HCT116 (cell line): Measurements from ENCODE around the gene IKZF3. TPM values are rescaled to one million over a fixed set of nuclear protein-coding genes. Genes with fewer than 3 reads are reported as not detected.

ENCODE experiments used
- ATAC-seq: fragments of 200-7000 bp; cut with Tn5 transposase; 2 replicates; pipeline ENCODE4 v1.9.1; 2020; ENCODE audit warnings: mild to moderate bottlenecking, moderate library complexity
- BruUV-seq: library from RNA; stranded (reverse); fragments of 400-500 nt; replicated peaks from 2 replicates; lab custom pipeline; 2021; lab: Mats Ljungman, UMichigan
- CTCF ChIA-PET: fragments of 300-600 bp; sonication (Branson Sonifier 250); formaldehyde crosslinking; loops from one replicate; lab custom pipeline; 2021; ENCODE audit warnings: antibody characterized with exemption; lab: Charles Lee
- POLR2A ChIA-PET: fragments of 300-600, 350-600 bp; sonication (Branson Sonifier 250); formaldehyde crosslinking; loops from one replicate; lab custom pipeline; 2021; ENCODE audit warnings: antibody characterized with exemption; lab: Charles Lee
- RAD21 ChIA-PET, 2 experiments: fragments of 300-600 bp; sonication (Branson Sonifier 250); formaldehyde crosslinking; loops; one replicate each; lab custom pipeline; 2023; ENCODE audit warnings: low total read pairs in 2 of 2; ENCODE audit not compliant: uncharacterized antibody in 2 of 2, unreplicated experiment in 2 of 2, low non-redundant PET in 1 of 2; lab: Charles Lee
- DNase-seq: peaks from one replicate; pipeline ENCODE4 v3.0.0-alpha.2; 2010; ENCODE audit warnings: low read depth, low spot score
- H2AFZ ChIP-seq: fragments of 200-600 bp; shearing (Covaris generic), sonication (generic); 2 replicates; pipeline ENCODE4 v1.6.1; 2017; ENCODE audit warnings: low read depth, mixed run types, mixed read lengths, antibody characterized with exemption, low read length; ENCODE audit not compliant: poor library complexity, severe bottlenecking
- H3K27ac ChIP-seq: 2 replicates; pipeline ENCODE4 v1.5.1; 2012; ENCODE audit warnings: low read depth, low read length
- H3K27me3 ChIP-seq: fragments of 200-600 bp; sonication (generic); 2 replicates; pipeline ENCODE4 v1.6.1; 2016; ENCODE audit warnings: mixed run types, low read length, mixed read lengths; ENCODE audit not compliant: insufficient read depth
- H3K36me3 ChIP-seq, 2 experiments: fragments of 200-500 bp in 1 of 2; fragments of 200-600 bp in 1 of 2; sonication (Bioruptor generic) in 1 of 2; sonication (generic) in 1 of 2; 2 replicates each; pipeline versions ENCODE4 v1.5.1 to v1.6.1; 2014 to 2016; ENCODE audit warnings: low read length in 2 of 2, inconsistent platforms in 1 of 2, mixed read lengths in 1 of 2, mixed run types in 1 of 2; ENCODE audit not compliant: insufficient read depth in 2 of 2, control insufficient read depth in 1 of 2
- H3K4me1 ChIP-seq, 2 experiments: fragments of 200-600 bp in 1 of 2; sonication (generic) in 1 of 2; 2 replicates each; pipeline versions ENCODE4 v1.5.1 to v1.6.1; 2012 to 2017; ENCODE audit warnings: low read length in 2 of 2, inconsistent platforms in 1 of 2, mild to moderate bottlenecking in 1 of 2, mixed read lengths in 1 of 2, mixed run types in 1 of 2, moderate library complexity in 1 of 2; ENCODE audit not compliant: insufficient read depth in 2 of 2, control insufficient read depth in 1 of 2
- H3K4me2 ChIP-seq: fragments of 200-600 bp; sonication (generic); 2 replicates; pipeline ENCODE4 v1.6.1; 2017; ENCODE audit warnings: mixed run types, low read length, mixed read lengths
- H3K4me3 ChIP-seq, 2 experiments: fragments of 200-600 bp in 1 of 2; sonication (generic) in 1 of 2; replicated peaks in 1 of 2; 2 replicates each; pipeline ENCODE4 v1.5.1; 2011 to 2016; ENCODE audit warnings: low read length in 2 of 2, control low read depth in 1 of 2, low read depth in 1 of 2, mild to moderate bottlenecking in 1 of 2, mixed read lengths in 1 of 2, mixed run types in 1 of 2
- H3K79me2 ChIP-seq: fragments of 200-600 bp; sonication (generic); 2 replicates; pipeline ENCODE4 v1.6.1; 2017; ENCODE audit warnings: mild to moderate bottlenecking, mixed run types, low read length, moderate library complexity, mixed read lengths; ENCODE audit not compliant: insufficient read depth
- H3K9ac ChIP-seq: fragments of 200-600 bp; sonication (generic); 2 replicates; pipeline ENCODE4 v1.6.1; 2016; ENCODE audit warnings: low read length, mixed read lengths
- H3K9me2 ChIP-seq: fragments of 200-600 bp; sonication (generic), shearing (Covaris generic); 2 replicates; pipeline ENCODE4 v1.6.1; 2017; ENCODE audit warnings: mixed run types, mild to moderate bottlenecking, moderate library complexity; ENCODE audit not compliant: insufficient read depth
- H3K9me3 ChIP-seq, 2 experiments: fragments of 200-500 bp in 1 of 2; fragments of 200-600 bp in 1 of 2; sonication (Bioruptor generic) in 1 of 2; sonication (generic) in 1 of 2; 2 replicates each; pipeline ENCODE4 v1.6.1; 2014 to 2017; ENCODE audit warnings: low read length in 2 of 2, mixed read lengths in 2 of 2, inconsistent platforms in 1 of 2, low read depth in 1 of 2, mild to moderate bottlenecking in 1 of 2, mixed run types in 1 of 2, moderate library complexity in 1 of 2; ENCODE audit not compliant: control insufficient read depth in 1 of 2, insufficient read depth in 1 of 2
- H4K20me1 ChIP-seq: fragments of 200-600 bp; sonication (generic), shearing (Covaris generic); 2 replicates; pipeline ENCODE4 v1.6.1; 2017; ENCODE audit warnings: mixed run types, mild to moderate bottlenecking, moderate library complexity; ENCODE audit not compliant: insufficient read depth
- ATF3 ChIP-seq: IDR thresholded peaks from 2 replicates; pipeline ENCODE4 v1.6.1; 2012
- CEBPB ChIP-seq: IDR thresholded peaks from 2 replicates; pipeline ENCODE4 v1.6.1; 2012; ENCODE audit warnings: low read depth
- EGR1 ChIP-seq: IDR thresholded peaks from 2 replicates; pipeline ENCODE4 v1.6.1; 2012; ENCODE audit warnings: low read depth
- ELF1 ChIP-seq: IDR thresholded peaks from 2 replicates; pipeline ENCODE4 v1.6.1; 2012; ENCODE audit warnings: low read depth, borderline replicate concordance
- EZH2 ChIP-seq: fragments of 200-600 bp; sonication (generic); IDR thresholded peaks from 2 replicates; pipeline ENCODE4 v1.6.1; 2017; ENCODE audit warnings: antibody characterized with exemption, mixed run types
- POLR2A ChIP-seq: IDR thresholded peaks from 2 replicates; pipeline ENCODE4 v1.7.0; 2011; ENCODE audit warnings: borderline replicate concordance; ENCODE audit not compliant: insufficient read depth, insufficient read length; ENCODE audit errors: extremely low read depth
- POLR2AphosphoS5 ChIP-seq: IDR thresholded peaks from 2 replicates; pipeline ENCODE4 v1.6.1; 2011; ENCODE audit warnings: mild to moderate bottlenecking, low read depth, low read length, moderate library complexity
- REST ChIP-seq: IDR thresholded peaks from 2 replicates; pipeline ENCODE4 v1.6.1; 2012; ENCODE audit warnings: low read depth
- SIN3A ChIP-seq: IDR thresholded peaks from 2 replicates; pipeline ENCODE4 v1.6.1; 2012; ENCODE audit warnings: low read depth
- TCF7L2 ChIP-seq: IDR thresholded peaks from 2 replicates; pipeline ENCODE4 v1.7.0; 2011; ENCODE audit warnings: borderline replicate concordance, inconsistent platforms; ENCODE audit not compliant: insufficient read depth, insufficient read length; ENCODE audit errors: extremely low read depth
- YY1 ChIP-seq: IDR thresholded peaks from 2 replicates; pipeline ENCODE4 v1.6.1; 2011; ENCODE audit warnings: low read length, low read depth, moderate library complexity, mild to moderate bottlenecking; ENCODE audit not compliant: insufficient replicate concordance; ENCODE audit errors: extremely low read depth
- ZBTB33 ChIP-seq: IDR thresholded peaks from 2 replicates; pipeline ENCODE4 v1.6.1; 2011; ENCODE audit warnings: mild to moderate bottlenecking, low read length, moderate library complexity; ENCODE audit not compliant: insufficient replicate concordance; ENCODE audit errors: extremely low read depth
- ZNF274 ChIP-seq: fragments of 200-500 bp; sonication (Bioruptor generic); IDR thresholded peaks from 2 replicates; pipeline ENCODE4 v1.6.1; 2014; ENCODE audit warnings: mild to moderate bottlenecking, low read depth, low read length, inconsistent platforms
- intact Hi-C: fragments of 100-400 bp; cut with micrococcal nuclease; formaldehyde crosslinking; loops from 2 replicates; pipeline ENCODE4 v1.10.0; 2022
- total RNA-seq: library from RNA; stranded (reverse); gene quantifications from one replicate; pipeline ENCODE4 v1.2.1, GENCODE V29; 2021; ENCODE audit not compliant: unreplicated experiment

Gene IKZF3
- total RNA-seq, 1 experiment from 2014 or later: 0.30 TPM

GRCh38 chr17:39781861-39782213, 82.3 kb downstream of the IKZF3 start:
- H2AFZ ChIP-seq: peak overlapping the region; percentile 42
- DNase-seq (no peak), ATAC-seq (no peak)
- ChIA-PET RAD21 (no interaction called here), POLR2A (no interaction called here), CTCF (no interaction called here)
- H3K4me2 ChIP-seq: 0 out of 2 replicates have a peak overlapping the region, but pooled peaks have one; percentile 33
- H3K27ac ChIP-seq: no peak overlapping the region
- no peaks in the 10 kb centered on the region for H3K27me3 ChIP-seq
- no peaks in the 10 kb centered on the region for H3K36me3 ChIP-seq
- TF ChIP-seq TCF7L2: no peak
- TF ChIP-seq SIN3A: no peak
- no TSS peak for BruUV-seq
- H3K9me3 ChIP-seq: no peaks in the 10 kb centered on the region
- H3K9me2 ChIP-seq: no peaks in the 10 kb centered on the region
- intact Hi-C loops: no loop called here
- H4K20me1 ChIP-seq: no peaks in the 10 kb centered on the region
- no peak overlapping the region for H3K9ac ChIP-seq
- no peak overlapping the region for H3K4me3 ChIP-seq
- peaks cover 6 to 12% of the 10 kb centered on the region in 2 experiments; a peak in 2 of 4 replicates for H3K4me1 ChIP-seq
- no peaks in the 10 kb centered on the region for H3K79me2 ChIP-seq

- intact Hi-C loops: no loop called here
- POLR2A ChIA-PET: no interaction called here
- no peak for TF ChIP-seq CEBPB
- no peak for TF ChIP-seq ZNF274
- TF ChIP-seq YY1: no peak
- TF ChIP-seq POLR2A: no peak
- TF ChIP-seq ATF3: no peak
- TF ChIP-seq SIN3A: no peak
- TF ChIP-seq REST: no peak
- TF ChIP-seq ELF1: no peak
- TF ChIP-seq ZBTB33: no peak
- no peak for TF ChIP-seq POLR2AphosphoS5
- no peak for TF ChIP-seq EGR1
- no peak for TF ChIP-seq EZH2
These were observed 82.9 kb downstream of the IKZF3 start for GRCh38 chr17:39781031-39781860.

More at GRCh38 chr17:39781031-39781860, 82.9 kb downstream of the IKZF3 start:
- ATAC-seq (no peak), DNase-seq (no peak)
- Histone ChIP-seq H3K9me3 (no peaks in the 10 kb centered on the region), H3K4me2 (no peak overlapping the region), H3K9ac (no peak overlapping the region), H4K20me1 (no peaks in the 10 kb centered on the region), H3K4me3 (no peak overlapping the region), H3K27ac (no peak overlapping the region), H2AFZ (no peak overlapping the region), H3K9me2 (no peaks in the 10 kb centered on the region), H3K36me3 (no peaks in the 10 kb centered on the region), H3K79me2 (no peaks in the 10 kb centered on the region), H3K4me1 (peaks cover 6 to 12% of the 10 kb centered on the region in 2 experiments; a peak in 2 of 4 replicates), H3K27me3 (0 out of 2 replicates have a peak, but pooled peaks cover 2% of the 10 kb centered on the region)
- CTCF ChIA-PET: no interaction called here
- BruUV-seq: no TSS peak
- RAD21 ChIA-PET: no interaction called here
